ENCODE results near the gene GRM8. TPM values are rescaled to one million over a fixed set of nuclear protein-coding genes. Genes with fewer than 3 reads are reported as not detected.
A peak's percentile ranks its signal among the peaks of the same experiment; 100 is the strongest.

The GRM8 gene
- total and polyA plus RNA-seq, 9 of the 15 experiments (the other 6 are each of a cell fraction or from before 2014, with no cell fraction given), result 0.13 TPM; not detected in 7

DNA sequence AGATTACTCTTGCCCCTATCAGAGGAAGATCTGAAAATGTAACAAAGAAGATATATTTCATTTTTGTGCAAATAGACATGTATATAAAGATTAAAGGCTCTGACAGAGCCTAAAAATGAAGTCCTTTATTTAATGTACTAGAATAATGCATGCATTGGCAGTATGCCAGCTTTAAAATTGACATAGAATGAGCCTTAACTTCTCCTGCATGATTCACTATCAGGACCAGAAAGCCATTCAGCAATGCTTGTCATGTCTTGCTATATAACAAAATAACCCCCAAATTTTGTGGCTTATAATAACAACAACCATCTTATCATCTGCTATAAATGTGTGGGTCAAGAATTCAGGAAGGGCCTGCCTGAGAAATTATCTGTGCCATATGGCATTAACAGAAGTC lies 411.9 kb downstream of the GRM8 start:
- H3K4me1 ChIP-seq (replicated peaks in 1 of 2; ENCODE audit: control insufficient read depth in 2 of 2, insufficient read depth in 2 of 2, low read length in 2 of 2), result no peaks in the 10 kb centered on the region
- H3K27me3 ChIP-seq (ENCODE audit: control insufficient read depth in 2 of 2, insufficient read depth in 2 of 2, low read length in 2 of 2), result no peaks in the 10 kb centered on the region
- H3K9ac ChIP-seq (ENCODE audit: insufficient read depth in 1 of 2, low read depth in 2 of 2, low read length in 2 of 2), result no peak overlapping the region
- no TSS peak for BruUV-seq (replicated peaks)
- H2AFZ ChIP-seq (ENCODE audit: low read depth, low read length), result no peak overlapping the region
- DNase-seq (ENCODE audit: extremely low read depth in 1 of 4, low spot score in 3 of 4) (no peak), FAIRE-seq (no peak), ATAC-seq (no peak)
- H4K20me1 ChIP-seq (replicated peaks; ENCODE audit: control insufficient read depth, insufficient read depth, low read length), result no peaks in the 10 kb centered on the region
- intact Hi-C loops (cut with micrococcal nuclease), result no loop called here
- TF ChIP-seq ZNF146 (CRISPR knock-in tag; IDR thresholded peaks at IDR 0.05; ENCODE audit: unreplicated experiment), result no peak
- TF ChIP-seq ERF (CRISPR knock-in tag; IDR thresholded peaks at IDR 0.05), result no peak
- TF ChIP-seq ZNF212 (CRISPR knock-in tag; IDR thresholded peaks at IDR 0.05), result no peak
- TF ChIP-seq NFIX (CRISPR knock-in tag; IDR thresholded peaks at IDR 0.05; ENCODE audit: low read depth), result 0 out of 2 replicates have a peak, but pooled peaks have one; percentile 18
- TF ChIP-seq SRSF7 (optimal IDR thresholded peaks at IDR 0.05; ENCODE audit: low read depth, low read length), result no peak
- no peak for TF ChIP-seq ETV5 (CRISPR knock-in tag; IDR thresholded peaks at IDR 0.05; ENCODE audit: low read depth)
- no peak for TF ChIP-seq FOXA1 (IDR thresholded peaks at IDR 0.05; ENCODE audit: borderline replicate concordance)
- TF ChIP-seq NFIC (IDR thresholded peaks at IDR 0.05), result peak; percentile 66
- no peak for TF ChIP-seq RNF2 (IDR thresholded peaks at IDR 0.05)
- TF ChIP-seq, protein P1, sequence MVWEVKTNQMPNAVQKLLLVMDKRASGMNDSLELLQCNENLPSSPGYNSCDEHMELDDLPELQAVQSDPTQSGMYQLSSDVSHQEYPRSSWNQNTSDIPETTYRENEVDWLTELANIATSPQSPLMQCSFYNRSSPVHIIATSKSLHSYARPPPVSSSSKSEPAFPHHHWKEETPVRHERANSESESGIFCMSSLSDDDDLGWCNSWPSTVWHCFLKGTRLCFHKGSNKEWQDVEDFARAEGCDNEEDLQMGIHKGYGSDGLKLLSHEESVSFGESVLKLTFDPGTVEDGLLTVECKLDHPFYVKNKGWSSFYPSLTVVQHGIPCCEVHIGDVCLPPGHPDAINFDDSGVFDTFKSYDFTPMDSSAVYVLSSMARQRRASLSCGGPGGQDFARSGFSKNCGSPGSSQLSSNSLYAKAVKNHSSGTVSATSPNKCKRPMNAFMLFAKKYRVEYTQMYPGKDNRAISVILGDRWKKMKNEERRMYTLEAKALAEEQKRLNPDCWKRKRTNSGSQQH (CRISPR knock-in tag; IDR thresholded peaks at IDR 0.05), result no peak
- TF ChIP-seq RAD21 (CRISPR knock-in tag; conservative IDR thresholded peaks at IDR 0.05 in 1 of 2, IDR thresholded peaks at IDR 0.05 in 1 of 2), result no peak
- TF ChIP-seq, protein P2, sequence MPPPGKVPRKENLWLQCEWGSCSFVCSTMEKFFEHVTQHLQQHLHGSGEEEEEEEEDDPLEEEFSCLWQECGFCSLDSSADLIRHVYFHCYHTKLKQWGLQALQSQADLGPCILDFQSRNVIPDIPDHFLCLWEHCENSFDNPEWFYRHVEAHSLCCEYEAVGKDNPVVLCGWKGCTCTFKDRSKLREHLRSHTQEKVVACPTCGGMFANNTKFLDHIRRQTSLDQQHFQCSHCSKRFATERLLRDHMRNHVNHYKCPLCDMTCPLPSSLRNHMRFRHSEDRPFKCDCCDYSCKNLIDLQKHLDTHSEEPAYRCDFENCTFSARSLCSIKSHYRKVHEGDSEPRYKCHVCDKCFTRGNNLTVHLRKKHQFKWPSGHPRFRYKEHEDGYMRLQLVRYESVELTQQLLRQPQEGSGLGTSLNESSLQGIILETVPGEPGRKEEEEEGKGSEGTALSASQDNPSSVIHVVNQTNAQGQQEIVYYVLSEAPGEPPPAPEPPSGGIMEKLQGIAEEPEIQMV (tag; conservative IDR thresholded peaks at IDR 0.05; ENCODE audit: low read depth), result no peak
- TF ChIP-seq NFRKB (IDR thresholded peaks at IDR 0.05; ENCODE audit: low read depth), result no peak
- TF ChIP-seq, protein P3, sequence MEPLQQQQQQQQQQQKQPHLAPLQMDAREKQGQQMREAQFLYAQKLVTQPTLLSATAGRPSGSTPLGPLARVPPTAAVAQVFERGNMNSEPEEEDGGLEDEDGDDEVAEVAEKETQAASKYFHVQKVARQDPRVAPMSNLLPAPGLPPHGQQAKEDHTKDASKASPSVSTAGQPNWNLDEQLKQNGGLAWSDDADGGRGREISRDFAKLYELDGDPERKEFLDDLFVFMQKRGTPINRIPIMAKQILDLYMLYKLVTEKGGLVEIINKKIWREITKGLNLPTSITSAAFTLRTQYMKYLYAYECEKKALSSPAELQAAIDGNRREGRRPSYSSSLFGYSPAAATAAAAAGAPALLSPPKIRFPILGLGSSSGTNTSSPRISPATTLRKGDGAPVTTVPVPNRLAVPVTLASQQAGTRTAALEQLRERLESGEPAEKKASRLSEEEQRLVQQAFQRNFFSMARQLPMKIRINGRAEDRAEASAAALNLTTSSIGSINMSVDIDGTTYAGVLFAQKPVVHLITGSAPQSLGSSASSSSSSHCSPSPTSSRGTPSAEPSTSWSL (CRISPR knock-in tag; IDR thresholded peaks at IDR 0.05; ENCODE audit: borderline replicate concordance), result no peak
- no peak for TF ChIP-seq CC2D1A (IDR thresholded peaks at IDR 0.05)
- in situ Hi-C loops (cut with MboI), result no loop called here
- H3K27ac ChIP-seq (ENCODE audit: extremely low read depth, low read depth, low read length), result no peak overlapping the region
- ChIA-PET POLR2A (interaction anchor here (0.6 kb wide), 1 partner anchor 195 kb away, joined by 4 read pairs; no protein-coding TSS in a partner anchor), CTCF (ENCODE audit: low intra/inter-chr PET ratio) (no interaction called here)
- H3K9me3 ChIP-seq (replicated peaks; ENCODE audit: control insufficient read depth, insufficient read depth, low read depth, low read length), result 0 out of 2 replicates have a peak, but pooled peaks cover 3% of the 10 kb centered on the region
- no peaks in the 10 kb centered on the region for H3K9me1 ChIP-seq (ENCODE audit: control insufficient read depth, insufficient read depth, low read length)
- H3K79me2 ChIP-seq (ENCODE audit: control insufficient read depth, insufficient read depth, low read length), result no peaks in the 10 kb centered on the region
- H3K4me2 ChIP-seq (ENCODE audit: insufficient read depth, low read length), result no peak overlapping the region
- no peak overlapping the region for H3K4me3 ChIP-seq
- H3K36me3 ChIP-seq (ENCODE audit: control insufficient read depth, insufficient read depth, low read length), result no peaks in the 10 kb centered on the region

All from K562 (cell line).